Measurements from ENCODE around the gene LDB3.

The LDB3 gene

GRCh38 chr10:86668297-86669165, at the start of gene LDB3:
Gene LDB3, plus strand, starts transcription at chr10:86668511. Its CDS starts 181 bp downstream, at chr10:86668692.
- no peak for TF ChIP-seq CTCF (IDR thresholded peaks at IDR 0.05; ENCODE audit: borderline replicate concordance, insufficient read depth, low read depth, low read length)
- no peak within 1 kb of the TSS for H3K4me3 ChIP-seq (ENCODE audit: low read depth, low read length)

GRCh38 chr10:86628311-86628710, 40.0 kb upstream of the LDB3 start:
- no peak for TF ChIP-seq CTCF (IDR thresholded peaks at IDR 0.05; ENCODE audit: borderline replicate concordance, insufficient read depth, low read depth, low read length)
- H3K4me3 ChIP-seq (ENCODE audit: low read depth, low read length): no peak overlapping the region

GRCh38 chr10:86630079-86630478, 38.2 kb upstream of the LDB3 start:
- TF ChIP-seq CTCF (IDR thresholded peaks at IDR 0.05; ENCODE audit: borderline replicate concordance, insufficient read depth, low read depth, low read length): no peak
- no peak overlapping the region for H3K4me3 ChIP-seq (ENCODE audit: low read depth, low read length)

- no peak overlapping the region for H3K4me3 ChIP-seq (ENCODE audit: low read depth, low read length)
- TF ChIP-seq CTCF (IDR thresholded peaks at IDR 0.05; ENCODE audit: borderline replicate concordance, insufficient read depth, low read depth, low read length): no peak
Measured at GRCh38 chr10:86632009-86632800, 36.1 kb upstream of the LDB3 start.

GRCh38 chr10:86632951-86633350, 35.4 kb upstream of the LDB3 start:
- H3K4me3 ChIP-seq (ENCODE audit: low read depth, low read length): no peak overlapping the region
- TF ChIP-seq CTCF (IDR thresholded peaks at IDR 0.05; ENCODE audit: borderline replicate concordance, insufficient read depth, low read depth, low read length): no peak

- H3K4me3 ChIP-seq (ENCODE audit: low read depth, low read length): no peak overlapping the region
- TF ChIP-seq CTCF (IDR thresholded peaks at IDR 0.05; ENCODE audit: borderline replicate concordance, insufficient read depth, low read depth, low read length): no peak
Measured at GRCh38 chr10:86635402-86635801, 32.9 kb upstream of the LDB3 start.
